HepG2 (cell line): ENCODE results near the gene NOC2L. TPM values are rescaled to one million over a fixed set of nuclear protein-coding genes. Genes with fewer than 3 reads are reported as not detected.
A peak's percentile ranks its signal among the peaks of the same experiment; 100 is the strongest.

Source experiments
- EED ChIP-seq: sonication (generic); formaldehyde crosslinking; IDR thresholded peaks from 2 replicates; pipeline ENCODE4 v1.5.0; 2020; ENCODE audit warnings: mild to moderate bottlenecking, missing genetic modification reagents
- HES4 ChIP-seq: sonication (generic); formaldehyde crosslinking; IDR thresholded peaks from 2 replicates; pipeline ENCODE4 v1.9.0; 2021; ENCODE audit warnings: mild to moderate bottlenecking, missing genetic modification reagents, borderline replicate concordance
- ISX ChIP-seq: sonication (generic); formaldehyde crosslinking; conservative IDR thresholded peaks from 2 replicates; pipeline ENCODE4 v1.5.0; 2020; ENCODE audit warnings: missing genetic modification reagents
- SKIL ChIP-seq: sonication (generic); formaldehyde crosslinking; IDR thresholded peaks from 2 replicates; pipeline ENCODE4 v1.8.0; 2022; ENCODE audit warnings: missing genetic modification reagents, mild to moderate bottlenecking, moderate library complexity, borderline replicate concordance
- SMAD1 ChIP-seq: sonication (generic); formaldehyde crosslinking; IDR thresholded peaks from 2 replicates; pipeline ENCODE4 v1.4.0; 2020; ENCODE audit warnings: missing genetic modification reagents, low read depth, mild to moderate bottlenecking, borderline replicate concordance
- ZFP62 ChIP-seq: sonication (generic); formaldehyde crosslinking; IDR thresholded peaks from 2 replicates; pipeline ENCODE4 v1.4.0; 2020; ENCODE audit warnings: missing genetic modification reagents
- ZNF142 ChIP-seq: sonication (generic); formaldehyde crosslinking; IDR thresholded peaks from 2 replicates; pipeline ENCODE4 v1.4.0; 2020; ENCODE audit warnings: missing genetic modification reagents
- polyA plus RNA-seq, 8 experiments: library from polyadenylated mRNA; depleted of rRNA in 3 of 8; stranded (reverse) in 7 of 8; unstranded in 1 of 8; fragments of >200 nt; fragmentation: Illumina TruSeq in 4 of 8; extraction: Trizol in 4 of 8; gene quantifications; 2 replicates each; pipeline versions ENCODE4 v1.2.1 to v1.2.3, GENCODE V29; 2011 to 2016; ENCODE audit warnings: low read depth in 4 of 8, missing spikeins in 1 of 8, mixed read lengths in 1 of 8; ENCODE audit not compliant: insufficient read depth in 1 of 8
- total RNA-seq, 5 experiments: library from RNA; depleted of rRNA; stranded (reverse); fragments of >200 nt; fragmentation: Illumina TruSeq; extraction: Trizol; gene quantifications; 2 replicates each; pipeline ENCODE4 v1.2.3, GENCODE V29; 2016; ENCODE audit warnings: low read depth in 1 of 5

The NOC2L gene
- total and polyA plus RNA-seq, 2 of the 13 experiments (the other 11 are each of a cell fraction or from before 2014, with no cell fraction given): 32.0 to 103 TPM

DNA sequence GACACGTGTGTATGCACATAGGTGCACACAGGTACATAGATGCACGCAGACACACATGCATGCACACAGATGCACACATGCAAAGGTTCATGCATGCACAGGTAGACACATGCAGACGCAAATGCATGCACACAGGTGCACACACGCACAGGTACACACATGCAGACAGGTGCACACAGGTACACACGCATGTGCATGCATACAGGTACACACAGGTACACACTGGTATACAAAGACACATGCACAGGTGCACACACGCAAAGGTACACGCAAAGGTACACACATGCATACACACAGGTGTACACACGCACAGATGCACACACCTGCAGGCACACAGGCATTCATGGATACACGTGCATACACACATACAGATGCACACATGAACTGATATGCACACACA, 8.8 kb downstream of the NOC2L start (continued):
- TF ChIP-seq ZNF142 (CRISPR knock-in tag) (no peak), EED (CRISPR knock-in tag) (no peak), SKIL (CRISPR knock-in tag) (no peak), ZFP62 (CRISPR knock-in tag) (no peak), ISX (CRISPR knock-in tag) (no peak), HES4 (CRISPR knock-in tag) (0 out of 2 replicates have a peak, but pooled peaks have one; percentile 30), SMAD1 (CRISPR knock-in tag) (no peak)
- TF ChIP-seq, all 625 proteins: peak for 3
